Measurements from ENCODE around the gene NECTIN4.

DNA sequence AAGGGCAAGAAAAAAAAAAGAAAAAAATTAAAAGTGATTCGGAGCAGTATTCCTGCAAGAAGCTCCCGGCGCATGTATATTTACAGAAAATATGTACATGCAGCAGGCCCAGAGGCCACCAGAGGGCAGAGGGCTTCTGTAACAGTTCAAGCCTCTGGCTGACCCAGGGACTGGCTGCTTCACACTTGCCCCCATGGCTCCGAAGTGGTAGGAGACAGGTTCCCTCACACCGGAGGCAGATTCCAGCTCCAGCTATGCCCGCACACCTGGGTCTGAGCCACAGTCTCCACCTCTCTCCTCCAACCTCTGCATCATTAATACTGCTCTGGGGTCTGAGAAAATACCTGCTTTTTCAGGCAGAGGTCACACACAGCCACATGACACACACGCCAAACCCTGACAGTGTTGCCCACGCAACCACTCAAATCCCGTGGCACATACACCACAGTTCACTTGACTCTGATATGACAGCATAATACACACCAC, 17.4 kb downstream of the NECTIN4 start:
- TF ChIP-seq, protein P1, sequence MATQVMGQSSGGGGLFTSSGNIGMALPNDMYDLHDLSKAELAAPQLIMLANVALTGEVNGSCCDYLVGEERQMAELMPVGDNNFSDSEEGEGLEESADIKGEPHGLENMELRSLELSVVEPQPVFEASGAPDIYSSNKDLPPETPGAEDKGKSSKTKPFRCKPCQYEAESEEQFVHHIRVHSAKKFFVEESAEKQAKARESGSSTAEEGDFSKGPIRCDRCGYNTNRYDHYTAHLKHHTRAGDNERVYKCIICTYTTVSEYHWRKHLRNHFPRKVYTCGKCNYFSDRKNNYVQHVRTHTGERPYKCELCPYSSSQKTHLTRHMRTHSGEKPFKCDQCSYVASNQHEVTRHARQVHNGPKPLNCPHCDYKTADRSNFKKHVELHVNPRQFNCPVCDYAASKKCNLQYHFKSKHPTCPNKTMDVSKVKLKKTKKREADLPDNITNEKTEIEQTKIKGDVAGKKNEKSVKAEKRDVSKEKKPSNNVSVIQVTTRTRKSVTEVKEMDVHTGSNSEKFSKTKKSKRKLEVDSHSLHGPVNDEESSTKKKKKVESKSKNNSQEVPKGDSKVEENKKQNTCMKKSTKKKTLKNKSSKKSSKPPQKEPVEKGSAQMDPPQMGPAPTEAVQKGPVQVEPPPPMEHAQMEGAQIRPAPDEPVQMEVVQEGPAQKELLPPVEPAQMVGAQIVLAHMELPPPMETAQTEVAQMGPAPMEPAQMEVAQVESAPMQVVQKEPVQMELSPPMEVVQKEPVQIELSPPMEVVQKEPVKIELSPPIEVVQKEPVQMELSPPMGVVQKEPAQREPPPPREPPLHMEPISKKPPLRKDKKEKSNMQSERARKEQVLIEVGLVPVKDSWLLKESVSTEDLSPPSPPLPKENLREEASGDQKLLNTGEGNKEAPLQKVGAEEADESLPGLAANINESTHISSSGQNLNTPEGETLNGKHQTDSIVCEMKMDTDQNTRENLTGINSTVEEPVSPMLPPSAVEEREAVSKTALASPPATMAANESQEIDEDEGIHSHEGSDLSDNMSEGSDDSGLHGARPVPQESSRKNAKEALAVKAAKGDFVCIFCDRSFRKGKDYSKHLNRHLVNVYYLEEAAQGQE (IDR thresholded peaks at IDR 0.05; ENCODE audit: low read depth) = no peak
- TF ChIP-seq TAF1 (IDR thresholded peaks at IDR 0.05; ENCODE audit: low read depth) (no peak), CEBPB (IDR thresholded peaks at IDR 0.05) (no peak), FOXM1 (IDR thresholded peaks at IDR 0.05; ENCODE audit: borderline replicate concordance, low read depth) (no peak), ZBTB7A (IDR thresholded peaks at IDR 0.05; ENCODE audit: low read depth) (no peak)
